GM19438 (cell line): Measurements from ENCODE around the gene MTNR1B.

Experiments used
- ATAC-seq: cut with Tn5 transposase; IDR thresholded peaks from one replicate; pipeline ENCODE4 v1.9.1; 2021; ENCODE audit warnings: low read depth; ENCODE audit not compliant: unreplicated experiment

The MTNR1B gene

GRCh38 chr11:92977401-92977800, 8.0 kb downstream of the MTNR1B start:
- ATAC-seq = no peak

- no peak for ATAC-seq
Measured at GRCh38 chr11:92978271-92979111, 9.0 kb downstream of the MTNR1B start.

- no peak for ATAC-seq
Measured at GRCh38 chr11:92979176-92979575, 9.7 kb downstream of the MTNR1B start.

GRCh38 chr11:92980312-92980711, 10.9 kb downstream of the MTNR1B start:
- no peak for ATAC-seq

GRCh38 chr11:92981508-92982043, 12.1 kb downstream of the MTNR1B start:
- ATAC-seq = no peak

GRCh38 chr11:92986585-92986984, 17.1 kb downstream of the MTNR1B start:
- no peak for ATAC-seq

GRCh38 chr11:92993004-92993403, 23.6 kb downstream of the MTNR1B start:
- ATAC-seq = no peak

- ATAC-seq = no peak
Measured at GRCh38 chr11:93000511-93001476, 31.3 kb downstream of the MTNR1B start.

- ATAC-seq = no peak
Measured at GRCh38 chr11:93001806-93002205, 32.4 kb downstream of the MTNR1B start.

- ATAC-seq = no peak
Measured at GRCh38 chr11:93002380-93002779, 32.9 kb downstream of the MTNR1B start.

GRCh38 chr11:93005239-93005638, 35.8 kb downstream of the MTNR1B start:
- no peak for ATAC-seq

- ATAC-seq = no peak
Measured at GRCh38 chr11:93013646-93014045, 44.2 kb downstream of the MTNR1B start.

GRCh38 chr11:93016595-93016994, 47.1 kb downstream of the MTNR1B start:
- ATAC-seq = no peak

- ATAC-seq = no peak
Measured at GRCh38 chr11:93017821-93018690, 48.6 kb downstream of the MTNR1B start.

- no peak for ATAC-seq
Measured at GRCh38 chr11:93020248-93021046, 51.0 kb downstream of the MTNR1B start.

- no peak for ATAC-seq
Measured at GRCh38 chr11:93024369-93024768, 54.9 kb downstream of the MTNR1B start.

GRCh38 chr11:93025558-93026255, 56.3 kb downstream of the MTNR1B start:
- no peak for ATAC-seq

GRCh38 chr11:93028960-93029522, 59.6 kb downstream of the MTNR1B start:
- ATAC-seq = no peak
